HG03135 (cell line): Measurements from ENCODE around the gene HOXD11.

Source experiments
- ATAC-seq: cut with Tn5 transposase; IDR thresholded peaks from one replicate; pipeline ENCODE4 v1.9.1; 2021; ENCODE audit warnings: mild to moderate bottlenecking, moderate library complexity; ENCODE audit not compliant: unreplicated experiment

HOXD11 gene

DNA sequence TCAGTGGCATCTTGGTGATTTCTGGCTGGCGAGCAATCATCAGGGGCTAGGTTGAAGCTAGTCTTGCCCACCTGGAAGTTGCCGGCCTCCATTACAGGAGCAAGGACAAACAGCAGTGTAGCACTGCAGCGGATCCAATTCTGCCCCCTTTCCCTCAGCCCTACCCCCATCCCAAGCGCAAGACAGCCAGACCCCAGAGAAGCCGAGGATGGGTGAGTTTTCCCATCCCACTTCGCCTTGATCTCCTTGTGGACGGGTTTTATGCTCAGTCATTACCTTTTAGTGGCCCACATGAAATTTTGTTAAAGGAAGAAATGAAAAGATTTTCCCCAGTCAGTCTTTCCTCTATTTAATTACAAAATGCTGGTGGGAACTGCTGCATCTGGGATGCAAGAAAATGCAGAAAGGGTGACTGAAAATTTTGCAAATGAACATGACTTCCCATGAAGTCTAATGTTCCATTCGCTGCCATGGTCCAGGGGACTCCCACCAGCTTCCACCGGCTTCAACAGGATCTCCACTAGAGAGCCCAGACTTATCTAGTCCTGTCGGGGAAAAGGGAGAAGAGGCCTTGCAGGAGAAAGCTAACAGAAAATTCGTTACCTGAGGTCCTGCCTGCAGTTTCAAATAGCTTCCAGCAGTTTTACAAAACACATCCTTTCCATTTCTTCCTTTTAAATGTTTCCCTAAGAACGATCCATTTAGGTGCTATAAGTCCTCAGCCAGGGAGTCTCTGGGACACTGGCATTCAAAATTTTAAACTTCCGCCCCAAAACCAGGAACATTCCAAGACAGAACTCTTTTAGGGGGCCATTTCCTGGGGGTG, 13.5 kb downstream of the HOXD11 start:
- no peak for ATAC-seq

DNA sequence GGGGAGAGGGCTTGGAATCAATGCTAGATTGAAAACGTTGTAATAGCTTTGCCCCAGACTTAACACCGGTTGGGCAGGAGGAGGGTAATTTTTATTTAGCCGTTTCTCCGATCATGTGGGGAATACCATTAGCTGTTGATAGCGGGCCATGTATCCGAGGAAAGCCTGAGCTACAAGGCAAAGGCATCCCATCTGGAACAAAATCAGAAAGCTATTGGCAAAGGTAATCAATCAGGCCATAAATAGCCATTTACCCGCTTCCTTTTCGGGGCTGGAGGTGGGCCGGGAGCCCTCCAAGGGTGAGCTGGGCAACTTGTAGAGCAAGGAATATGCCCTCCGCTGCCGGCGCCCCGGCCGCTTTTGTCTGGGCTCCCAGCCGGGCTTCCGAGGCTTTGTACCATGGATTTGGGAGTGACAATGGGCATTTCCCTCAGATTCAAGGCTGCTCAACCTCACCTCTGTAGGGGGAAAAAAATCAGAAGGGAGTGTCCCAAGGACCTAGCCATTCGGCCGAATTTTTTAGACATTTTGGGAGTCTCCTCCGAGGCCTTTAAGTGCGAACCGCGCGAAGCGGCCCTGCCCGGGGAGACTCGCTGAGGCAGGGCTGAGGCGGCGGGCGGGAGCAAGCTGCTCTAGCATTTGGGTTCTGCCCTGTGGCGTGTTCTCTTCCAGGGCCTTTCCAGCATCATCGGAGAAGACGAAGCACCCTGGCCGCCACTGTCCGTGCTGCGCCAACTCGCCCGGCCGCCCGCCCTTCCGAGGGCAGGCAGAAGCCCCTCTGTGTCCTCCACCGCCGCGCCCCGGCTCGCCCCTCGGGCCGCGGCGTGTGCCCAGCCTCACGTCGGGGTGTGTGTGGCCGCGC, 14.3 kb downstream of the HOXD11 start:
- ATAC-seq: no peak

DNA sequence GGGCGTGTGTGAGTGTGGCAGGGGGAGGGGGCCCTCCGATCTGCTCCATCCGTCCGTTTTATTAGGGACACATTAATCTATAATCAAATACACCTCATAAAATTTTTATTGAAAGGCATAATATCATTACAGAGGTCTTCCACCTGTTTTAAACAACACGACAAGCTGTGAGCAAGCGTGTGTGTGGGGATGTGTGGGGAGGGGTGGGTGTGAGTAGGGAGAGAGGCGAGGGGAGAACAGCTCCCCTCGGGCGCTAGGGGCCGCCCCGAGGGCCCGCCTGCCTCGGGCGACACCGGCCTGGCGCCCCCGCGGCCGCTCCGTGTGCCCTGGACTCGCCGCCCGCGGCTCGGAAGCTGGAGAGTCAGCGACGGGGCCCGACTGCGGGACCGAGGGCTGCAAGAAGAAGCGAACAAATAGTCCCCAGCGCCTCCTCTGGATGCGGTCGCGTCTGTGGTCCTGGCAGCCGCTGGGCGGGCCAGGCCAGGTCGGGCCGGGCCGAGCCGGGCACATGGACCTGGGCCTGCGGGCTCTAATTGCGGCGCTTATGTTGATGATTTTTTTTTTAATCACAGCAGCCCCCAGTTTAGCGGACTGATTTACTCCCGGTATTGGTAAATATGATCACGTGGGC, 15.1 kb downstream of the HOXD11 start:
- no peak for ATAC-seq

DNA sequence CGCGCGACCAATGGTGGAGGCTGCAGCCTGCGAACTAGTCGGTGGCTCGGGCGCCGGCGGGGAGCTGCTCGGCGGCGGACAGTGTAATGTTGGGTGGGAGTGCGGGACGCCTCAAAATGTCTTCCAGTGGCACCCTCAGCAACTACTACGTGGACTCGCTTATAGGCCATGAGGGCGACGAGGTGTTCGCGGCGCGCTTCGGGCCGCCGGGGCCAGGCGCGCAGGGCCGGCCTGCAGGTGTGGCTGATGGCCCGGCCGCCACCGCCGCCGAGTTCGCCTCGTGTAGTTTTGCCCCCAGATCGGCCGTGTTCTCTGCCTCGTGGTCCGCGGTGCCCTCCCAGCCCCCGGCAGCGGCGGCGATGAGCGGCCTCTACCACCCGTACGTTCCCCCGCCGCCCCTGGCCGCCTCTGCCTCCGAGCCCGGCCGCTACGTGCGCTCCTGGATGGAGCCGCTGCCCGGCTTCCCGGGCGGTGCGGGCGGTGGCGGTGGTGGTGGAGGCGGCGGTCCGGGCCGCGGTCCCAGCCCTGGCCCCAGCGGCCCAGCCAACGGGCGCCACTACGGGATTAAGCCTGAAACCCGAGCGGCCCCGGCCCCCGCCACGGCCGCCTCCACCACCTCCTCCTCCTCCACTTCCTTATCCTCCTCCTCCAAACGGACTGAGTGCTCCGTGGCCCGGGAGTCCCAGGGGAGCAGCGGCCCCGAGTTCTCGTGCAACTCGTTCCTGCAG, 15.8 kb downstream of the HOXD11 start, which contains the start of gene HOXD9:
Gene HOXD9 (plus strand): TSS at position 37 of the 728 bp plus-strand sequence. CDS start 50 bp downstream, at position 87.
- no peak for ATAC-seq

DNA sequence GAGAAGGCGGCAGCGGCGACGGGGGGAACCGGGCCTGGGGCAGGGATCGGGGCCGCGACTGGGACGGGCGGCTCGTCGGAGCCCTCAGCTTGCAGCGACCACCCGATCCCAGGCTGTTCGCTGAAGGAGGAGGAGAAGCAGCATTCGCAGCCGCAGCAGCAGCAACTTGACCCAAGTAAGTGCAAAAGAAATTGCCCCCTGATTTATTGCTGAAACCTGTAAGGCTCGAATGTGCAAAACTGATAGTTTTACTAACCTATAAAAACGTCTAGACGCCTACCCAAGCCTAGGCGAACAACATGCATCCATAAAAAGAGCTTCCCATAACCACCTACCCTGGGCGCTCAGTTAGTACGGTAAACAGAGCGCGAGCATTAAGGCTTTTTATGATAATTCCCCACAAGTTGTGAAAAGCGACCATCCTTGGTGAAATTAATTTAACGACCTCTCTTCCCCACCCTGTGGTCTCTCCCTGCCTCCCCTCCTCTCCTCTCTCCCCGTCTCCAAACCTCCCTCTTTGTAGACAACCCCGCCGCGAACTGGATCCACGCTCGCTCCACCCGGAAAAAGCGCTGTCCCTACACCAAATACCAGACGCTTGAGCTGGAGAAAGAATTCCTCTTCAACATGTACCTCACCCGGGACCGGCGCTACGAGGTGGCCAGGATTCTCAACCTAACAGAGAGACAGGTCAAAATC, 16.5 kb downstream of the HOXD11 start:
- no peak for ATAC-seq

DNA sequence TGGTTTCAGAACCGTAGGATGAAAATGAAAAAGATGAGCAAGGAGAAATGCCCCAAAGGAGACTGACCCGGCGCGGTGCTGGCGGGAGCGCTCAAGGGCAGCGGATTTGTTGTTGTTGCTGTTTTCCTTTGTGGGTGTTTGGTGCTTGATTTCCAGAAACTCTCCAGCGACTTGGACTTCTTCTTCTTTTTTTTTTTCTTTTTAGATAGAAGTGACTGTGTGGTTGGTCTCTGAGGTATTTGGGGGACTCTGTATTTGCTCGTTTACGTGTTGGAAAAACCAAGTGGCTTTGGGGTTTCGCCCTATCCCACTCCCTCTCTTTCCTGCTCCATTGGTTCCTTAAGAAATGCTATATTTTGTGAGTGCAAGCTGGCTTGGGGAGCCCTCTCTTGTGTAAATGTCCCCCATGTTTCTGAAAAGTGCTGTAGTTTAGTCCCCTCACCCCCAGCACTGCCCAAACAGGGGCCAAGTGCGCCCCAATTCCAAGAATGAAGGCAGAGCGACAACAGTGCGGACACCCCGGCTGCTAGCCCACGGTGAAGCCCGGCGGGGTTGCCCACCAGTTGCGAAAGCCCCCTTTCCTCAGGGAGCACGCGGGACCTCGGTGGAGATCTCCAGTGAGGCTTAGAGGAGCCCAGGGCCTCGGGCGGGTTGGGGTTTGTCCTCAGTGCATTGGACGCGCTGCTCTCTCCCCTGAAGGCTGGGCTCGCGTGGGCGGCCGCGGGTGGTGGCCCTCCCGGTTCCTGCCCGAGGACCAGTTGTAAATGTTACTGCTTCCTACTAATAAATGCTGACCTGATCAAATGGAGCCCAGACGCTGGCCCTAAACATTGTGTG, 17.2 kb downstream of the HOXD11 start:
- no peak for ATAC-seq

DNA sequence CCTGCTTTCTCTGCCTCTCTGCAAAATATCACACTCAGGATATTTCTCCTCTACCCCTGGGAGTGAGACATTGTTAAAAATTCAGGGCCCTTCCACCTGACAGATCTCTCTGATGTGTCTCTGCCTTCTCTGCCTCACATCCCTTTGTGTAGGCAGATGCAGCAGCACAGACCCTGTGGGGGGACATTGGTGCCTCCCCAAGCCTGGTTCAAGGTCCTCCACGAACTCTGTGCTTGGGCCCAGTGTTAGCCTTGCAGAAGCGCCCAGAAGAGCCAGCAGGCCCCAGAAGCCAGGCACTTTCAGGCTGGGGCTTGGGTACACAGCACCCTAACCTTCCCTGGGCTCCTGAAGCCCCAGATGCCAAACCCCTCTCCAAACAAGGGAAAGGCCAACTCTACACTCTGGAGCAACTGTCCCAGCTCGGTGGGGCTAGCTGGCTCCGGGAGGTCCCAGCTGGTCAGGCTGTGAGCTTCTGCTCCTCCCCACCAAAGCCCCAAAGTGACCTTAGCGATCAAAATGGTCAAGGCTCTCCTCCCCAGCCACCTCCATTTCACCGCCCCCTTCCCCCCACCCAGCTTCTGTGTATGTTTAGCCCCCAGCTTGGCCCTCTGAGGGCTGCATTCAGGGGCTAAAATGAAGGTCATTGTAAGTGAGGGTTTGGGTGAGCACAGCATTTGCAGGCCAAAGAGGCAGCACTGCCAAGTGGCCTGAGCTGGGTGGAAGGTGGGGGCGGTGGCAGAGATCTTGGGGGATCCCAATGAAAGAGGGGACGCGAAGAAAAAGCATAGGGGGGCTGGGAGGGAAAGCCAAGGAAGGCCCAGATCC, 18.1 kb downstream of the HOXD11 start:
- no peak for ATAC-seq

DNA sequence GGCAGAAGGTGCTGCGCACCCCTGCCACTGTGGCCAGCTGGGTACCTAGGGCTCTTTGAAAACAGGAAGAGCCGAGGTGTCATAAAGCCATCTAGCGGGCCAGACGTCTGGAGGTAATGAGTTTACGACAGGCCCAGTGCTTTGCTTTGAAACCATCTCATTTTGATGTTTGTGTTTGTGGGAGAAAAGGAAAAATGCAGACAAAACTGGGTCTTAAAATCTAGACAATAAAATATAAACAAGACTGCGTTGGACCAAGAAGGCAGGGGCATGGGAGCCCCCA, 18.6 kb downstream of the HOXD11 start:
- no peak for ATAC-seq

DNA sequence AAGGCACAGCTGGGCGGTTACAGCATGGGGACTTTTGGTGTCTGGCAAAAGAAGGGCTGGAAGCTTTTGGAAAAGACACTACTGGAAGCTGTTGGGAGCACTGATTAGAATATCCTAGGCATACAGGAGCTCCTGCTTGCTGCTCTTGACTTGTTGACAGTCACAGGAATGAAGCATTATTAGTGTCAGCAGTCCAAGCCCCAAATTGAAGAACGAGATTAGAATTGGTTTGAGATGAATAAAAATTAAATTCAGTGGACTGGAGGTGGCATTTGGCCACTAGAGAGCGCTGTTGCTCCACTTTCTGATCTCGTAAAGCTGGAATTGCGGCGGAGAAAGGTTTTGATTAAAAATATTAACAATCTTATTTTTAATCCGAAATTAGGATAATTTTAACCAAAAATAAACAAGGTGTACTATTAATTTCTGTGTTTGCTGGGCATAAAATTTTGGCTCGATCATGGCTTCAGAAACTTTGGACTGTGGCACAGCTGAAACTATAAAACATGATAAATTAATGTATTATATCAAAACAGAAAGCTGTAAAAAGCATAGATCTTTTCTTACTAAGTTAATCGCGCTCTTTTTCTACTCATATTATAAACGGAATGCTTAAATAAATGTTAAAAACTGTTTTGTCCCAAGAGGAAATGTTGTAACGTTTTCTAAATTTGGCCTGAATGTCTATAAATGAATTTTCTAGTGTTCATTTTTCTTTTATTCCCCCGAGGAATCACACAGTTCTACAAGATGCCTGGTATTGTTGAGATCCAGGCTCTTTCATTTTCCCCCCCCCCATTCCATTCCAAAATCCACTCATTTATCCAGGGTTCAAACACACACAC, 20.1 kb downstream of the HOXD11 start:
- no peak for ATAC-seq

DNA sequence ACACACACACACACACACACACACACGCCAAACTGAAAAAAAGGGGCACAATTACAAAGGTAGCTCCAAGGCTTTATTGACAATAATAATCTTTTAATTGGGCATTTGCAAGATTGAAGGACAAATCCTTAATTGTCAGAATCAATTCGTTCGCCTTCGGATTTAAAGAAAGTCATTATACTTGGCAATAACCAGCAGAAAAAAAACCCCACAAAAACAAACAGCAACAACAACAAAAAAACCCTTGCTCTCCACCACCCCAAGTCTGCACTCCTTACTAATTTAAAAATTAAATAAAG, 20.6 kb downstream of the HOXD11 start:
- ATAC-seq: no peak

DNA sequence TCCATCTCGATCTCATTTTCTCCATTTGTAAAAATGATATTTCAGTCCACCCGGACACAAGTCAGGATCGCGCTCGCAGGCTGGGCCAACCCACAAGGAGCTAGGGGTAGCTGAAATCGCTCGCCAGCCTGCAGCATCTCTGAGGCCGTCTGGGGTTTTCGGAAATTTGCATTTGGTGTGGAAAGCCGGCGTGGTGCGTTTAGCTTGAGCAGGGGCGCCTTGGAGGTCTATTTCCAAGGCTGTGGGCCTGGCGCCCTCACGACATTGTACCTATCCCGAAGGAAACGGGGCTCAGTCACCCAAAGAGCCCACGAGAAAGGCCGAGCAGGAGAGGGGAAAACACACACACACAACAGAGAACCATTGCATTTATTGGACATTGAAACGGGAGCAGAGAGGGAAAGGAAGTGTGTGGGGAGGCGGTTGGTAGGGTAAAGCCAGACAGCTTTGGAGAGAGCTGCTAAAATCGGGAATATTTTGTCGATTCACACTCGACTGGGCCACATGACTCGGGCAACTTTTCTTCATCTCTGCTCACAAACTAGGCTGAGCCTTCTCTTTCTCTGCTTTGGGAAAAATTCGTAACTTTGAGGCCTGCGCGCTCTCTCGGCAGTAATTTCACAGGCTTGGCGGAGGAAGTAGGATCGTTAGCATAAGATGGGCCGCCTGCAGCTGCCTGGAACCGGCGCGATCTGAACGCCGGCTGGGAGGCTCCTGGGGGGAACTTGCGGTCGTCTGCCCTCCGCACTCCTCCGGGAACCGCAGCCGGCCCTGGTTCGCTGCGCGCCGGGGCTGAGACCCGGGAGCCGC, 21.3 kb downstream of the HOXD11 start:
- ATAC-seq: no peak

DNA sequence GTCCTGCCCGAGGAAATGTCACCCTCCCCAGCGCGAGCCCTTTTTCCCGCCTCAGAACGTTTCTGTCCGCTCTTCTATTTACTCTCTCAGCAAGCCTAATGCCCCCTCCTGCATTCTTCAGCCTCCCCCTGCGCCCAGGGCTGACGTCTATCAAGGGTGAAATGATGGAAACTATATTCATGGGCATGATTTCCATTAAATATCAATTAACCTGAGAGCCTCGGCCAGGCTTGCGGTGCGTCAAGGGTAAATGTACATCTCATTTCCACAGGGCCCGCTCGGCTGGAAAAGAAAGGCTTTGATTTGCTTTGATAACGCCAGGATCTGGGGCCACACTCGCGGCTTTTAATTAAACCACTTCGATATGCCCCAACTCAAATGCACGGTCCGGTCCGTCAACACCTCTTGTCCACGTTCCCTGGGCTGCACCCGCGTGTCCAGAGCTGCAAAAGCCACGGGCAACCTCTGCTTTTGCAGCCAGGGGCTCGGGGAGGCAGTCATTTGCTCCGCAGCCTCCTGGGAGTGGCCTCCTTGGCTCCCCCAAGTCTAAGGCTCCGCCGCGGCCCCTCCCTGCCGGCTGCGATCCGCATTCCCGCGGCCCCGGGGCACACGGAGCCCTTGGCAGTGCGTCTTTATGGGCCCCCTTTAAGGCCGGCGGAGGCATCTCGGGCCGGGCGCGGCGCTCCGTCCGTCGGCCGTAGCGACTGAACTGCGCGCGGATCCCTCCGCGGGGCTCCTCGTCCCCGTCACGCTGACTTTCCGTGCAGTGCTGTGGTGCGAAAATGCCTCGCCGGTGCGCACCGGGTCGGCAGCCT, 22.1 kb downstream of the HOXD11 start, which contains the start of gene HOXD8:
Gene HOXD8 (plus strand): TSS at position 724 of the 815 bp plus-strand sequence. CDS start 662 bp downstream, outside the sequence.
- no peak for ATAC-seq

DNA sequence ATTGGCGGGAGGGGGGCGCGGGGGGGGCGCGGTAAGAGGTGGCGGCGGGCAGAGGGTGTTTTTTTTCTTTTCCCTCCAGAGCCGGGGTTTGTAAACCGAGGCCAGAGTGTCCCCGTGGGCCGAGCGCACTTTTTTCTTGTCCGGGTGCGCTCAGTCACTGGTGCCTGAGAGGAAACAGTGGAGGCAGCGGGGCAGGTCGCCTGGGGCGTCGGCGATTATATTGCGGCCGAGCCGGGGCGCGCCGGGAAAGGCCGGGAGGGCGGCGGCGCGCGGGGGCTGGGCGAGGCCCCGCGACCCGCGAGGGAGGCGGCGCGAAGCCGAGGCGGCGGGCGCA, 22.7 kb downstream of the HOXD11 start:
- ATAC-seq: no peak

DNA sequence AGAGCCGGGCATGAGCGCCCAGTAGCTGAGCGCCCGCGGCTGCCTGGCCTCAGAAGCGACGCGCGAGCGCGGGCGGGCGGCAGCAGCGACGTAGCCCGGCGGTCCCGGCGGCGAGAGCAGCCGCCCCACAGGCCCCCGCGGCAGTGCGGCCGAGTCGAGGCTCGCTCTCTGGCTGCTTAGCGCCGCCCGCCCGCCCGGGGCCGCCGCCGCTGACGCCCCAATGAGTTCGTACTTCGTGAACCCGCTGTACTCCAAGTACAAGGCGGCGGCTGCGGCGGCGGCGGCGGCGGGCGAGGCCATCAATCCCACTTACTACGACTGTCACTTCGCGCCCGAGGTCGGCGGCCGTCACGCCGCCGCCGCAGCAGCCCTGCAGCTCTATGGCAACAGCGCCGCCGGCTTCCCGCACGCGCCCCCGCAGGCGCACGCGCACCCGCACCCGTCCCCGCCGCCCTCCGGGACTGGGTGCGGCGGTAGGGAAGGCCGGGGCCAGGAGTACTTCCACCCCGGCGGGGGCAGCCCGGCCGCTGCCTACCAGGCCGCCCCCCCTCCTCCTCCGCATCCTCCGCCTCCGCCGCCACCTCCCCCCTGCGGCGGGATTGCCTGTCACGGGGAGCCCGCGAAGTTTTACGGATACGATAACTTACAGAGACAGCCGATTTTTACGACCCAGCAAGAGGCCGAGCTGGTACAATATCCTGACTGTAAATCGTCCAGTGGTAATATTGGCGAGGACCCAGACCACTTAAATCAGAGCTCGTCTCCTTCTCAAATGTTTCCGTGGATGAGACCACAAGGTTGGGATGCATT, 23.3 kb downstream of the HOXD11 start:
- ATAC-seq: no peak
